Measurements from ENCODE around the gene TUBA4B.

Gene TUBA4B

GRCh38 chr2:219294356-219295351, 41.6 kb downstream of the TUBA4B start:
- peak overlapping the region; percentile 71 for H3K4me3 ChIP-seq
- H3K4me2 ChIP-seq: peak overlapping the region; percentile 96
- H3K4me1 ChIP-seq: peaks cover 24% of the 10 kb centered on the region
- H4K20me1 ChIP-seq: no peaks in the 10 kb centered on the region
- TF ChIP-seq Cebpa-rat (IDR thresholded peaks at IDR 0.05): no peak
- peaks cover 9% of the 10 kb centered on the region for H3K27me3 ChIP-seq
- H3K9ac ChIP-seq: peak overlapping the region; percentile 91
- no peaks in the 10 kb centered on the region for H3K36me3 ChIP-seq
- H3K9me3 ChIP-seq: no peaks in the 10 kb centered on the region
- peak overlapping the region; percentile 90 for H3K27ac ChIP-seq

GRCh38 chr2:219296142-219296541, 43.1 kb downstream of the TUBA4B start:
- peaks cover 19% of the 10 kb centered on the region for H3K4me1 ChIP-seq
- H3K9ac ChIP-seq: no peak overlapping the region
- H3K36me3 ChIP-seq: no peaks in the 10 kb centered on the region
- H3K27me3 ChIP-seq: peaks cover 24% of the 10 kb centered on the region
- no peak overlapping the region for H3K4me2 ChIP-seq
- H3K27ac ChIP-seq: no peak overlapping the region
- no peak overlapping the region for H3K4me3 ChIP-seq
- H4K20me1 ChIP-seq: no peaks in the 10 kb centered on the region; the same call in 1 of the 2 replicates
- H3K9me3 ChIP-seq: no peaks in the 10 kb centered on the region
- TF ChIP-seq Cebpa-rat (IDR thresholded peaks at IDR 0.05): no peak

- Histone ChIP-seq H3K27me3 (peaks cover 31% of the 10 kb centered on the region), H3K36me3 (no peaks in the 10 kb centered on the region), H3K9ac (no peak overlapping the region), H3K4me3 (no peak overlapping the region), H4K20me1 (no peaks in the 10 kb centered on the region; the same call in 1 of the 2 replicates), H3K4me2 (no peak overlapping the region), H3K9me3 (no peaks in the 10 kb centered on the region), H3K4me1 (peaks cover 19% of the 10 kb centered on the region), H3K27ac (no peak overlapping the region)
- TF ChIP-seq Cebpa-rat (IDR thresholded peaks at IDR 0.05): no peak
Measured at GRCh38 chr2:219296631-219297391, 43.8 kb downstream of the TUBA4B start.

GRCh38 chr2:219297766-219298456, 44.9 kb downstream of the TUBA4B start:
- Histone ChIP-seq H3K36me3 (no peaks in the 10 kb centered on the region), H4K20me1 (no peaks in the 10 kb centered on the region; the same call in 1 of the 2 replicates), H3K9ac (no peak overlapping the region), H3K4me1 (peaks cover 19% of the 10 kb centered on the region), H3K4me2 (no peak overlapping the region), H3K27ac (no peak overlapping the region), H3K4me3 (no peak overlapping the region), H3K9me3 (no peaks in the 10 kb centered on the region), H3K27me3 (peaks cover 42% of the 10 kb centered on the region)
- no peak for TF ChIP-seq Cebpa-rat (IDR thresholded peaks at IDR 0.05)

GRCh38 chr2:219298759-219299371, 45.8 kb downstream of the TUBA4B start:
- Histone ChIP-seq H3K27me3 (peaks cover 51% of the 10 kb centered on the region), H3K9me3 (no peaks in the 10 kb centered on the region), H3K4me2 (peak overlapping the region; percentile 56), H3K27ac (no peak overlapping the region), H3K4me3 (no peak overlapping the region), H3K4me1 (peaks cover 16% of the 10 kb centered on the region), H3K36me3 (no peaks in the 10 kb centered on the region), H3K9ac (peak overlapping the region; percentile 6; the same call in 1 of the 2 replicates), H4K20me1 (no peaks in the 10 kb centered on the region; the same call in 1 of the 2 replicates)
- TF ChIP-seq Cebpa-rat (IDR thresholded peaks at IDR 0.05): no peak

GRCh38 chr2:219299372-219299760, 46.3 kb downstream of the TUBA4B start:
- Histone ChIP-seq H3K4me1 (peaks cover 11% of the 10 kb centered on the region), H3K9ac (peak overlapping the region; percentile 6; the same call in 1 of the 2 replicates), H3K4me2 (peak overlapping the region; percentile 56), H3K36me3 (no peaks in the 10 kb centered on the region), H3K27me3 (peaks cover 56% of the 10 kb centered on the region), H3K27ac (no peak overlapping the region), H4K20me1 (no peaks in the 10 kb centered on the region; the same call in 1 of the 2 replicates), H3K9me3 (no peaks in the 10 kb centered on the region), H3K4me3 (no peak overlapping the region)
- TF ChIP-seq Cebpa-rat (IDR thresholded peaks at IDR 0.05): no peak

GRCh38 chr2:219300022-219300421, 47.0 kb downstream of the TUBA4B start:
- Histone ChIP-seq H3K9me3 (no peaks in the 10 kb centered on the region), H3K27me3 (peaks cover 60% of the 10 kb centered on the region), H3K4me1 (peaks cover 8% of the 10 kb centered on the region), H4K20me1 (no peaks in the 10 kb centered on the region; the same call in 1 of the 2 replicates), H3K27ac (no peak overlapping the region), H3K4me2 (no peak overlapping the region), H3K4me3 (no peak overlapping the region), H3K36me3 (no peaks in the 10 kb centered on the region), H3K9ac (no peak overlapping the region)
- no peak for TF ChIP-seq Cebpa-rat (IDR thresholded peaks at IDR 0.05)

- TF ChIP-seq Cebpa-rat (IDR thresholded peaks at IDR 0.05): no peak
- Histone ChIP-seq H3K4me3 (no peak overlapping the region), H4K20me1 (peaks cover 6% of the 10 kb centered on the region; the same call in 1 of the 2 replicates), H3K27me3 (peaks cover 66% of the 10 kb centered on the region), H3K27ac (no peak overlapping the region), H3K9ac (no peak overlapping the region), H3K9me3 (no peaks in the 10 kb centered on the region), H3K4me1 (peaks cover 5% of the 10 kb centered on the region; the same call in 1 of the 2 replicates), H3K36me3 (no peaks in the 10 kb centered on the region), H3K4me2 (no peak overlapping the region)
Measured at GRCh38 chr2:219302412-219302968, 49.4 kb downstream of the TUBA4B start.

Measured in BLaER1 (cell line).